ENCODE results near the gene GSN. TPM values are rescaled to one million over a fixed set of nuclear protein-coding genes. Genes with fewer than 3 reads are reported as not detected.

GSN gene
- total RNA-seq, 2 experiments from 2014 or later: 1.7 to 1.8 TPM

DNA sequence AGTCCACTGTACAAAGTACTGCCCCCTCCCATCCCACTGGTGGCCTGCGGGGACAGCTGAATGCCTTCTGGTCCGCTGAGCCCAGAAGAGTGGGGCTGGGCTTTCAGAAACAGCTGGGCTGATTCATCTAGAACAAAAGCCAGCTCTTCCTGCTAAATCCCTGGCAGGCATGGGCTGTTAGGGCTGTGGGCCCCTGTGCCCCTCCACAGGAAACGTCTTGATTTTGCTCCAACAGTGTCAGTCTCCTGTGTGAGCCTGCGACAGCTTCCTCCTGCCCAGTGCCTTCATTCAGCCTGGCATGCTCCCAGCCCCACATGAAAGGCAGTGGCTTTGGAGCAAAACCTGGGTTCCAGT lies 6.9 kb upstream of the GSN start:
- Mint-ChIP-seq H3K9me3 (no peaks in the 10 kb centered on the region), H3K27me3 (peaks cover 4% of the 10 kb centered on the region), H3K36me3 (no peaks in the 10 kb centered on the region), H3K4me1 (no peaks in the 10 kb centered on the region), H3K4me3 (no peak overlapping the region), H3K27ac (no peak overlapping the region)
- no peak for DNase-seq

DNA sequence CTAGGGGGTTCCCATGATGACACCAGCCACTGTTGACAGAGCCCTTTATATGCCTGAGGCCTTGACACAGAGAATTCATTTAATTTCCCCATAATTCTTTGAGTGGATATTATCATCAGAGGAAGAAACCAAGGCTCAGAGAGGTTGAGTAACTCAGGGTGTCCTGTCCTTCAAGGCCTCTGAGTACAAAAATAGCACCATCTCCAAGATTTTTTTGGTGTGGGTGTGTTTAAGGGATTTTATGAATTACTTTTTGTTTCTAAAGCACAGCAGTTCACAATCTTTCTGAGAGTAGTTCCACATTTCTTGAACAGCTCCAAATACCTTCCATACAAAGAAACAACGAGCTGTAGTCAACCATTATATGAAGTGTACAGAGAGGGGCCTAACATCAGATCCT lies 6.2 kb upstream of the GSN start:
- H3K36me3 Mint-ChIP-seq: no peaks in the 10 kb centered on the region
- DNase-seq: no peak
- no peak overlapping the region for H3K27ac Mint-ChIP-seq
- H3K27me3 Mint-ChIP-seq: peaks cover 4% of the 10 kb centered on the region
- no peak overlapping the region for H3K4me3 Mint-ChIP-seq
- H3K9me3 Mint-ChIP-seq: no peaks in the 10 kb centered on the region
- no peaks in the 10 kb centered on the region for H3K4me1 Mint-ChIP-seq

DNA sequence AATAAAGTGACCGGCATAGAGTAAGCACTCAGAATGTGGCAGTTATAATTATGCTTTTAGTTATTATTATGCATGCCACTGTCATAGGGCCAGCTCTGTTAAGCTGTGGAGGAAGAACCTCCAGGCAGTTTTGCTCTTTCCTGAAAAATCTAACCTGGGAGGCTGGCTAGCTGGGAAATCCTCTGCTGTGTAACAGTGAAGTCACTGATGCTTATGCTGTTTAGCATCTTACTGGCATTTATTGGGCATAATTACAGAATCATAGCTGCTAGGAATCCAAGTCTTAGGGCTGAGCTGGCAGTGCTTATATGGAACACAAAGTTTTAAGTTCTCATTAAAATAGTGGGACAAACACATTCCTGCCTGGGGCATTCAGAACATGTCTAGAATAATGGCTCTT lies 5.5 kb upstream of the GSN start:
- DNase-seq: no peak
- H3K9me3 Mint-ChIP-seq: no peaks in the 10 kb centered on the region
- no peaks in the 10 kb centered on the region for H3K4me1 Mint-ChIP-seq
- H3K27me3 Mint-ChIP-seq: peaks cover 9% of the 10 kb centered on the region
- H3K27ac Mint-ChIP-seq: no peak overlapping the region
- H3K36me3 Mint-ChIP-seq: no peaks in the 10 kb centered on the region
- H3K4me3 Mint-ChIP-seq: no peak overlapping the region

DNA sequence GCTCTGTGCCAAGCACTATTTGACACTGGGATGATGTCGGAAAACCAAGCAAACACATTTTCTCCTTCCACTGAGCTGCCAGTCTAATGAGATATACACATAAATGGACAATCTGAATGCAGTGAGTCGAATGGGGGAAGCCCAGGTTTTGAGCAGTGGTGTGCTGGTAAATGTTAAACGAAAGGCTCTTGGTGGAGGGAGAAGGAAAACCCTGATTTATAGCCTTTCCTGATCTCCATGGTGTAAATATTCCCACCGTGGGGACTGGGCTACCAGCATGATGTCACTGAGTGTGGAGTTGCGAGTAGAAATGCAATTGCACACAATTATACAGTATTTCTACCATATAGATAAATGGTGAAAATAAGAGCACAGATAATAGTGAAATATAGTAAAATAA lies 5.0 kb upstream of the GSN start:
- Mint-ChIP-seq H3K27me3 (peaks cover 13% of the 10 kb centered on the region), H3K4me1 (no peaks in the 10 kb centered on the region), H3K27ac (no peak overlapping the region), H3K36me3 (no peaks in the 10 kb centered on the region), H3K9me3 (no peaks in the 10 kb centered on the region), H3K4me3 (no peak overlapping the region)
- DNase-seq: no peak

DNA sequence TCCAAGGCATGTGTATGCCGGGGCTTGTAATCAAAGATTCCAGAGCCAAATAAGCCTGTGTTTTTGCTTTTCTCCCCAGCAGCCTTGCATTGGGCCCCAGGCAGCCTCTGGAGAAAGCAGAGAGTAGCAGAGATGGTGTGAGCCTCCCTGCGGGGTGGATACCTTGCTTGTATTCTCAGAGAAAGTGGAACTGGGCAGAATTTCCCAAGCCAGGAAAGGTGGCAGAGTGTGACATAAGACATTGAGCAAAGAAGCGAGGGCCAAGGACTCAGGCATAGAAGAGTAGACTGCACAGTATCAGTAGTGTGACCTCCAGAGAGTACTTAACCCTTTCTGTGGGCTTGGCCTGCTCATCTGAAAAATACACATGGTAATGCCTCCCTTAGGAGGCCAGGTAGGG lies 1.6 kb upstream of the GSN start:
- no peak overlapping the region for H3K4me3 Mint-ChIP-seq
- H3K36me3 Mint-ChIP-seq: no peaks in the 10 kb centered on the region
- H3K27ac Mint-ChIP-seq: no peak overlapping the region

DNA sequence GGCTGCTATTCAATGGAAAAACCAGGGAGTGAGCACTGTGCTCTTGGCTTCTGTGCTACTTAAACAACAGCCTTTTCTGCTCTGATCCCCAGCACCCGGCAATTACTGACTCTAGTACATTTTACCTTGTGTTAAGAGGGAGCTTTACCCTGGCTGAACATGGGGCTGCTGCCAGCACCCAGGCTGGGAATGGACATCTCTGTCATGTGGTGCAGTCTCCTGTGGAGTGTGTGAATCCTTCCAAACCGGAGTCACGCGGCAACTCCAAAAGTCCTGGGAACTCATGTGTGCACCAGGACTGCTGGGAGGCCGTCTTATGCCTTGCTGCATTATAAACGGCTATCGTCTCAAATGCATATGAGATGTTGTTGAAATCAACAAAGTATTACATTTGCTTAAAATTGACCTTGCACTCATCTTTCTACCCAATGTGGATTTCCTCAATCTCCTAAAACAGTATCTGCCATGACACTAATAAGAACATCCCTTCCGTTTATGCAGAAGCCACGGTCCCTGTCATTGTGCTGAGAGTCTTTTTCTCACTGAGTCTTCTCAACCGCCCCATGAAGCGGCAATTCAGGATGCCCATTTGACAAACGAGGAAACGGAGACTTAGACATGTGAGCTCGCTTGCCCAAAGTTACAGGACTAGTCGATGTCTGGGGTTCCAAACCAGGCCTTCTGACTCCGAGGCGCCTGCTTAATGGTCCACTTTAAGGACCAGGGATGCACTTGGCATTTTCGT lies 884 bp upstream of the GSN start:
- Mint-ChIP-seq H3K4me3 (peak overlapping the region; percentile 55), H3K27ac (no peak overlapping the region), H3K36me3 (no peaks in the 10 kb centered on the region), H3K4me1 (peaks cover 7% of the 10 kb centered on the region), H3K9me3 (no peaks in the 10 kb centered on the region), H3K27me3 (peaks cover 18% of the 10 kb centered on the region)
- DNase-seq: no peak

More for the DNA sequence above, 1.6 kb upstream of the GSN start:
- no peak for DNase-seq
- peaks cover 7% of the 10 kb centered on the region for H3K4me1 Mint-ChIP-seq
- no peaks in the 10 kb centered on the region for H3K9me3 Mint-ChIP-seq
- peaks cover 18% of the 10 kb centered on the region for H3K27me3 Mint-ChIP-seq

DNA sequence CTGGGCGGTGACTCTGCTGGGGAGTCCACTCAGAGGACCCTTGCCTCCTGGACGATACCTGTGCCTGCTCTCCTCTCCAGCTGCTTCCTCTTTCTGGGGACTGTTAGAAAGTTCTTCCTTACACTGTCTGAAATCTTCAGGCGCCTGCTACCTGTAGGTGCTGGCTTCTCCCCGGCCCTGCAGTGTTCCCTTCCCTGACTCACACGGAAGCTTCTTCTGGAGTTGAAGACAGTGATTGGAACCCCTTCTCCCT lies 562 bp downstream of the GSN start:
- Mint-ChIP-seq H3K27me3 (peaks cover 18% of the 10 kb centered on the region), H3K4me1 (peaks cover 7% of the 10 kb centered on the region), H3K9me3 (no peaks in the 10 kb centered on the region), H3K36me3 (no peaks in the 10 kb centered on the region), H3K27ac (no peak overlapping the region), H3K4me3 (peak overlapping the region; percentile 63)
- no peak for DNase-seq

DNA sequence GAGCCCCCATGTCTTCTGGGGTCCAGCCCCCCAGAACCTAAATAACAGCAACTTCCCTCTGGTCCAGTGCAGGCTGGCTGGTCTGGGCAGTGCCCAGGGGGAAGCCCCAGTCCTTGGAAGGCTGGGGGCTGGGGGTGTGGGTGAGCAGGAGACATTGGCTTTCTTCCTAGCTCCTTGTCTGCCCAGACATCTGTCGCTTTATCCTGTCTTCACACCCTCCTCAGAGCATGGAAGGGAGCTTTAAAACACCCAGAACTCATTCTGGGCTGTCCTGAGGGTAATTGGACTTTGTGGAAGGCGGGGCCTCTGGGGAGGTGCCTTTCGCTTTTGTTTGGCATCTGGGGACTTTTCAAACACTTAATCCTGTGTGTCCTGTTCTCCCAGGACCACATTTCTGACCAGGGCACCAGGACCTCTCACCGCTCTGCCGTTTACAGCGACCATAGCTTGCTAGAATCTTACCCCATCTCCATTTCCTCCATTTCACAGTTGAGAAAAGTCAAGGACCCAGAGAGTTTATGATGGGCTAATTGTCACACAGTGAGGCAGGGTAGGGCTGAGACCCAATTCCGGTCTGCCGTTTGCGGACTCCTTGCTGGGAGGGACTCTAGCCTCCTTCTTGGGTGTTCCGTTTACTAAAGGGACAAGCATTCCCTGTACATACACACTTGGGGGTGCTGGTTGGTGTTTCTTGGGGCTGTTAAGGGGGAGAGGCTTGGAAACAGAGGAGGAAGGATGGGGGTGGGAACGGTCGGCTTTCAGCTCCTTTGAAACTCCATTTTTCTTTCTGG lies 1.1 kb downstream of the GSN start:
- H3K27ac Mint-ChIP-seq: no peak overlapping the region
- no peak for DNase-seq
- H3K4me3 Mint-ChIP-seq: peak overlapping the region; percentile 63
- H3K4me1 Mint-ChIP-seq: peaks cover 7% of the 10 kb centered on the region
- no peaks in the 10 kb centered on the region for H3K9me3 Mint-ChIP-seq
- peaks cover 18% of the 10 kb centered on the region for H3K27me3 Mint-ChIP-seq
- H3K36me3 Mint-ChIP-seq: no peaks in the 10 kb centered on the region

DNA sequence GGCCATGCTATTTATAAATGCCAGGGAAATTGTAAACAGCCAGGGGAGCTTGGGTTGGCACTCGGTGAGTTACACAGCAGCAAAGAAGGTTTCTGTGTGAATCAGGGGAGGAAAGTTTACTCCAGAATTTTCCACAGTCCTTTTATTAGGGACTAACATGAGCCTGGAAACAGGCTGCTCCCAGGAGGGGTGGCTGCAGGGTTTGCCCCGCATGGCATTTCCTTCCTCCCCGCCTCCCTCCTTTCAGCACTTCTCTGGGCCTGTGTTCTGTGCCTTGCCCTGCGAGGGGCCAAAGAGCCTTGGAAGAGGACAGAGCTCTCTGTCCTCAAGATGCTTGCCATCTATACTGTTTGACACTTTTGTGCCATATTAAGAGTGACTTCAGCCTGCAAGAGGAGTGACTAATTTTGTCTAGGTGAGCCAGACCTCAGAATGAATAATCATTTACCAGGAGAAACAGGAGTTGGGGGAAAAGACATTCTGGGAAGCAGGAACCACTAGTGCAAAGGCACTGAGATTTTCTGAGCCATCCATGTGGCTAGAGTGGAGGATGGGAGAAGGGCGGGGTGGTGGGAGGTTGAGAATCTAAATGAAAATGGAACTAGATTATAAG lies 1.8 kb downstream of the GSN start:
- peaks cover 18% of the 10 kb centered on the region for H3K27me3 Mint-ChIP-seq

DNA sequence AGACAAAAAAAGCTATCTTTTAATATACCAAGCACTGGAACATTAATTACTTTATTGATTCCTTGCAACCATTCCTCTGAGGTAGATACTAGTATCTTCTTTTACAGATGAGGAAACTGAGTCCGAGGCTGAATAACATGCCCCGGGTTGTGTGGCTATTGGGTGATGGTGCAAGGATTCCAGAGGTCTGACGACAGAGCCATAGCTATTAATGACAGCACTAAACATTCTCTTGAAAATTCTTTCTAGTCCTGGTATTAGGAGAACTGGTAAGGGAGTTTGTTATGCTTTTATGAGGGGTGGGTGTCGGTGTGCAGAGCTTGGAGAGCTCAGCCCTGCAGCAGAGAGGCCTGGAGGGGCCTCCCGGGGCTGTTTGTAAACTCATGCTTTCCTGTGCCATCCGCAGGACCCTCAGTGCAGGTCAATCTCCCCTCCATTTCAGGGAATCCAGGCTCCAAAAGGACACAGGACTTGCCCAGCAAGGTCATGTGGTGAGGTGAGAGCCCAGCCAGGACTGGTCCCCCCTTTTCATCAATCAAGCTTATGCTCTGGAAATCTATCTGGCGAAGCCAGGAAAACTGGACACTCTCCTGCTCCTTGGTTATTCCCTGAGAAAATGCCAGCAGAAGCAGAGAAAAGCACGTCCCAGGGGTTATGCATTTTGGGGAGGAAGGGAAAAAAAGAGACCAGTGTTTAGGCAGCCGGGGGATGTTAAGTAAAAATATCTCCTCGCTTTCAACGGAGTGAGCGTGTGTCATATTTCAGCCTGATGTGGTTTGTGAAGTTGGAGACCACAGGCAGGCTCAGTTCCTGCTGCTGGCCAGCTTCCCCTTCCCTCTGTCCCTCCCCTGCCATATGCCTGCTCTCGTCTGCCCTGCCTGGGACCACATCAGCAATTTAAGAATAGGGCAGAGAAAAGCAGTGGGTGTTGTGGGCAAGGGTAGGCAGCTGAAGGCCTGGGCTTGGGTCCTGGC lies 3.7 kb downstream of the GSN start:
- no peaks in the 10 kb centered on the region for H3K36me3 Mint-ChIP-seq
- no peak for DNase-seq
- H3K27ac Mint-ChIP-seq: no peak overlapping the region
- H3K9me3 Mint-ChIP-seq: no peaks in the 10 kb centered on the region
- peaks cover 7% of the 10 kb centered on the region for H3K4me1 Mint-ChIP-seq
- peaks cover 18% of the 10 kb centered on the region for H3K27me3 Mint-ChIP-seq
- H3K4me3 Mint-ChIP-seq: no peak overlapping the region

More for the DNA sequence above, 1.8 kb downstream of the GSN start:
- no peaks in the 10 kb centered on the region for H3K36me3 Mint-ChIP-seq
- DNase-seq: no peak
- H3K4me3 Mint-ChIP-seq: no peak overlapping the region
- peaks cover 7% of the 10 kb centered on the region for H3K4me1 Mint-ChIP-seq
- no peaks in the 10 kb centered on the region for H3K9me3 Mint-ChIP-seq
- no peak overlapping the region for H3K27ac Mint-ChIP-seq

DNA sequence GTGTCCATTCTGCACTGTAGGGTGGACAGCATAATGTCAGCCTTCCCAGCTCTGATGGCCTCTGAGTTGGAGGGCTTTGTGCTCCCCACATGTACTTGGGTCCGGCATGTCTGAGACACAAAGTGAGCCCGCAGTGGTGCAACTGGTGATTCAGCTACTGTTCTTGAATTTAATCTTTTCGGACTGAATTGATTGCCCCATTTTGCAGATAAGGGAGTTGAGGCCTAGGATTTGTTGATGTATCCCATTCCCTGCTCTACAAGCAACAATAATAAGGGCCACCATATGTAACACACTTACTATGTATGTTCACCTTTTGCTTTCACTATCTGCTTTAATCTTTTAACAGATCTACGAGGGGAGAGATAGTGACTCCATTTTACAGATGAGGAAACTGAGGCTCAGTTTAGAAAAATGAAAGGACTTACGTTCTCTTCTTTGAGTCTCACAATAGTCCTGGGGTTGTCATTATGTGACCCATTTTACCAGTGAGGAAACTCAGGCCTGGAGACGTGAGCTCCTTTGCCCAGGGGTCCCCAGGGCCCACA lies 4.5 kb downstream of the GSN start:
- H3K27ac Mint-ChIP-seq: no peak overlapping the region
- no peaks in the 10 kb centered on the region for H3K36me3 Mint-ChIP-seq
- H3K4me3 Mint-ChIP-seq: no peak overlapping the region
- DNase-seq: no peak
- H3K9me3 Mint-ChIP-seq: no peaks in the 10 kb centered on the region
- H3K27me3 Mint-ChIP-seq: peaks cover 13% of the 10 kb centered on the region
- H3K4me1 Mint-ChIP-seq: peaks cover 7% of the 10 kb centered on the region

DNA sequence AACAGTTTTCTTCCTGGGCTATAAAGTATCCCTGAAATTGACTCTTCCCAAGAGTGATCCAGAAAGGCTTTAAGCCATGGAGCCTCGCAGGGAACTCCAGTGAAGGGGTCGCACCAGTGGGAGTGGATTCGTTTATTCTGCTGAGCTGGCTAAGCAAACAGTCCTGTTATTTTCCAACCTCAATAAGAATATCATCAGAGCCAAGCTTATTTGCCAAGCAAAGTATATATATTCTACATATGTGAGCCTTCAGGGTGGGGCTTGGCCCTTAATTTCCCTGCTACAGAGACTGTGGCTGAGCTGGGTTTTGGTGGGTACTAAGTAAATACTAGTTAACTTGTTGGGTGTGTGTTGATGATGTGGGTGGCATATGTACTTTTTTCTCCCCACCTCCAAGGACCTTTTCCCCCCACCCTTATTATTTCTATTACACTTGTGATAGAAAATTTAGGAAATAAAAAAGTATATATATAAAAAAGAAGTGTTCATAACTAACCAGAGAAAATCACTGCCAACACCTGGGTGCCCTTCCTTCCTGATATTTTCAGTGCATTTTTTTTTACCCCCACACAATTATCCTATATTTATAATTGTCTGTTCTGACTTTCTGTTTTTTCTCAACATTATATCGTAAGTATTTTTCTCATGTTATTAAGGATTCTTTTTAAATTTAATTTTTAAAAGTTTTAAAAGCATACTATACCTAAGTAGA lies 5.3 kb downstream of the GSN start:
- no peaks in the 10 kb centered on the region for H3K36me3 Mint-ChIP-seq
- no peak for DNase-seq
- peaks cover 7% of the 10 kb centered on the region for H3K4me1 Mint-ChIP-seq
- H3K4me3 Mint-ChIP-seq: no peak overlapping the region
- peaks cover 10% of the 10 kb centered on the region for H3K27me3 Mint-ChIP-seq
- H3K27ac Mint-ChIP-seq: no peak overlapping the region
- H3K9me3 Mint-ChIP-seq: no peaks in the 10 kb centered on the region

DNA sequence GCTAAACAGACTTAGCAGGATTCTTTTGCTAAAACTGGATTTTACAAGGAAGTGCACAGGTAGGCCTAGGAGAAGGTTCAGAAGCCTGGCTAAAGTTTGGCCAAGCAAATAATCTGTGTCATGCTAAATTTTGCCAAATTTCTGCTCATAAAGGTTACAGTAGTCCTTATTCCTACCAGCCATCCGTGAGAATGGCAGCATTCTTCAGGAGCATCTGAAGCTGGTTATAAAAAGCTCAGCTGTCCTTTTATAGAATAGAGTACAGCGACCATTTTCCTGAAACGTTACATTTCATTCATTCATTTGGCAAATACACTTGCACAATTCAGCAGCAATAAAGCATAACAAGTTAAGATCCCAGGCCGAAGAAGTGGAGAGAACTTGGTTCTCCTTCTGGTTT lies 6.9 kb downstream of the GSN start:
- peaks cover 3% of the 10 kb centered on the region for H3K4me1 Mint-ChIP-seq
- DNase-seq: no peak
- H3K27ac Mint-ChIP-seq: no peak overlapping the region
- H3K36me3 Mint-ChIP-seq: no peaks in the 10 kb centered on the region
- no peak overlapping the region for H3K4me3 Mint-ChIP-seq
- no peaks in the 10 kb centered on the region for H3K9me3 Mint-ChIP-seq
- no peaks in the 10 kb centered on the region for H3K27me3 Mint-ChIP-seq
